ENCODE data around the gene SPTBN1.

DNA sequence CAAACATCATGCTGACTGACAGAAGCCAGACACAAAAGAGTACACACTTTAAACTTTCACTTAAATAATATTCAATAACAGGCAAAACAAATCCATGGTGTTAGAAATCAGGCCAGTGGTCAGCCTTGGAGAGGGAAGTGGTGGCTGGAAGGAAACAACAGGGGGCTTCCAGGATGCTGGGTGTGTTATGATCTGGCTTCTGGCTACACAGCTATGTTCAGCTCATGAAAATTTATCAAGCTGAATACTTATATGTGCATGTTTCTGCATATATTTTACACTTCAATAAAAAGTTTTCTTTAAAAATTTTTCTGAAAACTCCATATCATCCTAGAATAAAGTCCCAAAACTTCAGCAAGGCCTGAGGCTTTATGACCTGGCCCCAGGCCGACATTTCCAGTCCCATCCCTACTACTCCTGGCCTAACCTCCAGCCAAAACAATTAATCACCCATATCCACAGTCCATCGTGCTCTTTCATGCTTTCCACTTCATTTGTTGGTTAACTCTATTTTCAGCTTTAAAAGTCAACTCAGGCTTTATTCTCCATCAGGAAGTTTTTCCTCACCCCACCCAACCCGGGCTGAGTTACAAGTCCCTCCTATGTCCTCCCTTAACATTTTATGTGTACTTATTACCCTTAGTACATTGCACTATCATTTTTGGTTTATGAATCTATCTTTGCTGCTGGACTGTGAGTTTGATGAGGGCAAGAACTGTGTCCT is 27.9 kb upstream of the SPTBN1 start:
- no peak for TF ChIP-seq SP1 (IDR thresholded peaks at IDR 0.05)
- TF ChIP-seq FOXK2 (IDR thresholded peaks at IDR 0.05) = no peak
- TF ChIP-seq NFRKB (IDR thresholded peaks at IDR 0.05) = no peak
- no peak for TF ChIP-seq FOXA1 (IDR thresholded peaks at IDR 0.05)
- TF ChIP-seq ZNF384 (IDR thresholded peaks at IDR 0.05) = no peak
- TF ChIP-seq CTBP1 (IDR thresholded peaks at IDR 0.05; ENCODE audit: borderline replicate concordance) = no peak
- no peak for TF ChIP-seq TARDBP (IDR thresholded peaks at IDR 0.05)
- TF ChIP-seq LEF1 (IDR thresholded peaks at IDR 0.05; ENCODE audit: borderline replicate concordance) = no peak
- no peak for TF ChIP-seq ARNT (IDR thresholded peaks at IDR 0.05)
- no peak for TF ChIP-seq L3MBTL2 (conservative IDR thresholded peaks at IDR 0.05)

Measured in HEK293T (cell line).